ENCODE measurements around the gene MIGA2.
"Not testable (repeated sequence)": the region's sequence is repeated elsewhere in the genome, so short reads cannot be mapped to it uniquely, and the experiment has no call there.

MIGA2 gene, protein sequence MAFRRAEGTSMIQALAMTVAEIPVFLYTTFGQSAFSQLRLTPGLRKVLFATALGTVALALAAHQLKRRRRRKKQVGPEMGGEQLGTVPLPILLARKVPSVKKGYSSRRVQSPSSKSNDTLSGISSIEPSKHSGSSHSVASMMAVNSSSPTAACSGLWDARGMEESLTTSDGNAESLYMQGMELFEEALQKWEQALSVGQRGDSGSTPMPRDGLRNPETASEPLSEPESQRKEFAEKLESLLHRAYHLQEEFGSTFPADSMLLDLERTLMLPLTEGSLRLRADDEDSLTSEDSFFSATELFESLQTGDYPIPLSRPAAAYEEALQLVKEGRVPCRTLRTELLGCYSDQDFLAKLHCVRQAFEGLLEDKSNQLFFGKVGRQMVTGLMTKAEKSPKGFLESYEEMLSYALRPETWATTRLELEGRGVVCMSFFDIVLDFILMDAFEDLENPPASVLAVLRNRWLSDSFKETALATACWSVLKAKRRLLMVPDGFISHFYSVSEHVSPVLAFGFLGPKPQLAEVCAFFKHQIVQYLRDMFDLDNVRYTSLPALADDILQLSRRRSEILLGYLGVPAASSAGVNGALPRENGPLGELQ

DNA sequence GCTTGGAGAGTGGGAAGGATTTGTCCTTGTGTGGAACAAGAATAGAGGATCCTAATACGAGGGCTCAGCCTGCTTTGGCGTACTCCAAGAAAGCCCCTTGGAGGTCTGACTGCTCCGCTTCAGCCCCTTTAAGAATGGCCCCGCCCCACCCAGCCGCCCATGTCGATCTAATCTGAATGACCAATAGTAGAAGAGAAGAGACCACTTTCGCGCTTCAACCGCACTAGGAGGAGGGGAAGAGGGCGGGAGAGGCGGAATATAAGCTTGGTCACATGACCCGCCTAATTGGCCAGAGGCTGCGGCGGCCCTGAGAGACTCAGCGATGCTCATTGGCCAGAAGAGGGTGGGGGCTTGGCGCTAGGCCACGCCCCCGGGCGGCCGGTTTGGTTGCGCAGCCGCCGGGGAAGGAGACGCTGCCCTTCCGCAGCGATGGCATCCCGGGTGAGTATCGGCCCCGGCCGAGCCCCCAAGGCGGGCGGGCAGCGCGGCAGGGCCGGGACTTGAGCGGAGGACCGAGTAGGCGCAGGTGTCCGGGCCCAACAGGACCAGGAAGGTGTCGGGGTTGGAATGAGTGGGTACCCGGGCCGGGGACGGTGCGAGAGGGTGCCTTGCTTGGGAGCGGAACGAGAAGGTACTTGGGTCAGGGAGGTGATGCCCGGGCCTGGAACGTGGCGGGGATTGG lies at the start of gene MIGA2:
TSS of gene MIGA2 (plus strand) at position 386 of the 682 bp plus-strand sequence. CDS start 3,969 bp downstream, outside the sequence.
- no peaks in the 10 kb centered on the region for H3K27me3 Mint-ChIP-seq
- H3K9me3 Mint-ChIP-seq = no peaks in the 10 kb centered on the region

DNA sequence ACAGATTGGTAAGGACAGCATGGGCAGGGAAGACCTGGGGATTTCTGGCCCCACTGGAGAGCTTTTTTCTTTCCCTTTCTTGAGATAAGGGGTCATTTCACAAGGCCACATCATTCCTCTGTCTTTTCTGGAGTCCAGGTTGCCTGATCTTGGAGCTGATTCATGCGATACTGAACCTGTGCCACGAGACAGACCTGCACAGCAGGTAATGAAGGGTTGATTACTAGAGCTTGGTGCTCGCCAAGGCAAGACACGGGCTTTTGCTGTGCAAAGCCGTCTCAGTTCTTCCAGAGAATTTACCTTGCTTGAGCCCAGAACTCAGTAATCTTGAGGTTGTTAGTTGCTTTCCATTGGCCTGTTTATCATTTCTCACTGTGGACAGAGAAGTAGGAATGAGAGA lies 49.8 kb upstream of the MIGA2 start:
- Mint-ChIP-seq H3K27me3 (no peaks in the 10 kb centered on the region), H3K27ac (no peak overlapping the region), H3K4me1 (no peaks in the 10 kb centered on the region), H3K9me3 (no peaks in the 10 kb centered on the region), H3K4me3 (no peak overlapping the region), H3K36me3 (peaks cover 25% of the 10 kb centered on the region)

More for the DNA sequence above, at the start of gene MIGA2:
- peak within 1 kb of the TSS; percentile 77 for H3K27ac Mint-ChIP-seq
- peaks cover 24% of the 10 kb centered on the region for H3K4me1 Mint-ChIP-seq
- peak within 1 kb of the TSS; percentile 96 for H3K4me3 Mint-ChIP-seq
- no peaks in the 10 kb centered on the region for H3K36me3 Mint-ChIP-seq

DNA sequence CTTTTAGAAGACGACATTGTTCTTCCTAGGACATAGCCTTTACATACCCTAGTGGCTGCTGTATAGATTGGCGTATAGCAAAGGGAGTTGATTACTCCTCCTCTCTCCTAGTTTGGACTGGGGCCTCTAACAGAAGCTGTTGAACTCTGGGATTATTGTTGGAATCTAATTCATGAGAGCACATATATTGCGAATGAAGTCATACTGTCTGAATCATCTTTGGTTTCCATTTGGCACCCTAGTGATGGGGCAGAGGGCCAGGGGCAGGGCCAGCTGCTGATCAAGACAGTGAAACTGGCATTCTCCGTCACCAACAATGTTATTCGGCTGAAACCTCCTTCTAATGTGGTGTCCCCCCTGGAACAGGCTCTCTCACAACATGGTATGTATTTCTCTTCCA lies 48.6 kb upstream of the MIGA2 start:
- H3K27me3 Mint-ChIP-seq = no peaks in the 10 kb centered on the region
- no peak overlapping the region for H3K27ac Mint-ChIP-seq
- H3K4me3 Mint-ChIP-seq = no peak overlapping the region
- no peaks in the 10 kb centered on the region for H3K4me1 Mint-ChIP-seq
- no peaks in the 10 kb centered on the region for H3K9me3 Mint-ChIP-seq
- H3K36me3 Mint-ChIP-seq = peaks cover 25% of the 10 kb centered on the region

DNA sequence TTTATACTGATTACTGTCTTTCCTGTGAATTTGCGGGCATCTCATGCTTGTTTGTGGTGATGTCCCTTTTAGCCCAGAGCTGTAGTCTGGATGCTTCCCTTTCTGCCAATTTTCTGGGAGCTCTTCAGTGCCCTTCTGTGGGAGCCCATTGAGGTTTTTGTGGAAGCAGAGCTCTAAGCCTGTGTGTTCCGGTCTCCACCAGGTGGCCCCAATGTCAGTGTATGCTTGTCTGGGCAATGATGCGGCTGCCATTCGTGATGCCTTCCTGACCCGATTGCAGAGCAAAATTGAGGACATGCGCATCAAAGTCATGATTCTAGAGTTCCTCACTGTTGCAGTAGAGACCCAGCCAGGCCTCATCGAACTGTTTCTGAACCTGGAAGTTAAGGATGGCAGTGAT lies 43.4 kb upstream of the MIGA2 start:
- Mint-ChIP-seq H3K9me3 (no peaks in the 10 kb centered on the region), H3K27me3 (no peaks in the 10 kb centered on the region), H3K27ac (no peak overlapping the region), H3K4me1 (peaks cover 16% of the 10 kb centered on the region), H3K36me3 (peaks cover 35% of the 10 kb centered on the region), H3K4me3 (no peak overlapping the region)

DNA sequence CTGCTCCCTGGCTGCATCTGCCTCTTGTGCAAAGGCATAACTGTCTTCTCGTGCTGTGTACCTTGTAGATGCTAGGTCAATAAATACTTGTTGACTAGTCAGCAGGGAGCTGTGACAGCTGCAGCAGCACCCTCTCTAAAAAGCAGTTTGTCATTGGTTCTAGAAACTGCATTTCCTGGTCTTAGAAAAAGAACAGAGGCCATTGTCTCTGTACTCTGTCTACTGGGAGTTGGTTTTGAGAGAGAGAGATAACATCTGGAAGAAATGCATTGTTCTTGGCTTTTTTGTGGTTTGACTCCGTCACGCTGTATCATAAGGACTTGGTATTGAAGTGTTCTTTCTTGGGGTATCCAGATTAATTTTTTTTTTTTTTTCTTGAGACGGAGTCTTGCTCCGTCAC lies 40.6 kb upstream of the MIGA2 start:
- Mint-ChIP-seq H3K27ac (no peak overlapping the region), H3K9me3 (no peaks in the 10 kb centered on the region), H3K4me3 (no peak overlapping the region), H3K4me1 (peaks cover 16% of the 10 kb centered on the region), H3K36me3 (peaks cover 33% of the 10 kb centered on the region), H3K27me3 (no peaks in the 10 kb centered on the region)

DNA sequence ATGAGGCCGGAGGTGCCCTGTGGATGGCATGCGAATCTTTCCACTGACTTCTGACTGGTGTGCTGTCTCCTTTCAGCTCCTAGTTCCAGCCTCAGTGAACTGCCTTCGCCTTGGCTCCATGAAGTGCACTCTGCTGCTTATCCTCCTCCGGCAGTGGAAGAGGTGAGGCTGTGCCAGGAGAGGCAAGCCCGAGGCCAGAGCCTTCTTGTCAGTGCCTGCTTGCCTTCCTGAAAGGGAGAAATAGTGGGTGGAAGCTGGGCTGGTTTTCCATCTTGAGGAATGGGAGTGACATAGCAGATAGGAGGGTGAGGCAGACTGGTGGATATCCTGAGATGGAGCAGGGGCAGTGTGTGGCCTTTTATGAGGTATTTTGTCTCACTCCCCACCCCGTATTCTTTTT lies 38.0 kb upstream of the MIGA2 start:
- H3K27ac Mint-ChIP-seq = no peak overlapping the region
- H3K9me3 Mint-ChIP-seq = no peaks in the 10 kb centered on the region
- H3K4me3 Mint-ChIP-seq = no peak overlapping the region
- H3K27me3 Mint-ChIP-seq = no peaks in the 10 kb centered on the region
- peaks cover 16% of the 10 kb centered on the region for H3K4me1 Mint-ChIP-seq
- H3K36me3 Mint-ChIP-seq = peaks cover 34% of the 10 kb centered on the region

DNA sequence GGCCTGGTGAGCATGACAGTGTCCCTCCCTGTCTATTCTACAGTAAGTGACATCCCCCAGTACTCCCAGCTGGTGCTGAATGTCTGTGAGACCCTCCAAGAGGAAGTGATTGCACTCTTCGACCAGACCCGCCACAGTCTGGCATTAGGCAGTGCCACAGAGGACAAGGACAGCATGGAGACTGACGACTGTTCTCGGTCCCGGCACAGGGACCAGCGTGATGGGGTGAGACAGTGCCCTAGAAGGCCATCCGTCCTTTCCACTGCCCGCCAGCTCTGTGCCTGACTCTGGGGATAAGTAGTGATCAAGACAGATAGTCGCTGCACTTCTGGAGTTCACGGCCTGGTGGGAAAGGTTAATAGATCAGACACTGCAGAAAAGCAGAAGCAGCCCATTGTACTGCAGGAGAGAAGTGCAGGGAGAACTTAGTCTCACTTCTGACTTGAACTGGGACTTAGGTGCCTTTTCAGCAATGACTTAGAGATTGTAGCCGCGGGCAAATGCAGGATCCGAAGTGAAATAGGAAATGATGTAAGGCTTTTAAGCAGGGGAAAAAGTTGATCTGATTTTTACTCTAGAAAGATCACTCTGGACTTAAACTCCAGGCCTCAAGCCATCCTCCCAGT lies 36.7 kb upstream of the MIGA2 start:
- H3K4me3 Mint-ChIP-seq = no peak overlapping the region
- no peaks in the 10 kb centered on the region for H3K27me3 Mint-ChIP-seq
- H3K36me3 Mint-ChIP-seq = peaks cover 28% of the 10 kb centered on the region
- no peaks in the 10 kb centered on the region for H3K9me3 Mint-ChIP-seq
- H3K27ac Mint-ChIP-seq = peak overlapping the region; percentile 51
- H3K4me1 Mint-ChIP-seq = peaks cover 12% of the 10 kb centered on the region

DNA sequence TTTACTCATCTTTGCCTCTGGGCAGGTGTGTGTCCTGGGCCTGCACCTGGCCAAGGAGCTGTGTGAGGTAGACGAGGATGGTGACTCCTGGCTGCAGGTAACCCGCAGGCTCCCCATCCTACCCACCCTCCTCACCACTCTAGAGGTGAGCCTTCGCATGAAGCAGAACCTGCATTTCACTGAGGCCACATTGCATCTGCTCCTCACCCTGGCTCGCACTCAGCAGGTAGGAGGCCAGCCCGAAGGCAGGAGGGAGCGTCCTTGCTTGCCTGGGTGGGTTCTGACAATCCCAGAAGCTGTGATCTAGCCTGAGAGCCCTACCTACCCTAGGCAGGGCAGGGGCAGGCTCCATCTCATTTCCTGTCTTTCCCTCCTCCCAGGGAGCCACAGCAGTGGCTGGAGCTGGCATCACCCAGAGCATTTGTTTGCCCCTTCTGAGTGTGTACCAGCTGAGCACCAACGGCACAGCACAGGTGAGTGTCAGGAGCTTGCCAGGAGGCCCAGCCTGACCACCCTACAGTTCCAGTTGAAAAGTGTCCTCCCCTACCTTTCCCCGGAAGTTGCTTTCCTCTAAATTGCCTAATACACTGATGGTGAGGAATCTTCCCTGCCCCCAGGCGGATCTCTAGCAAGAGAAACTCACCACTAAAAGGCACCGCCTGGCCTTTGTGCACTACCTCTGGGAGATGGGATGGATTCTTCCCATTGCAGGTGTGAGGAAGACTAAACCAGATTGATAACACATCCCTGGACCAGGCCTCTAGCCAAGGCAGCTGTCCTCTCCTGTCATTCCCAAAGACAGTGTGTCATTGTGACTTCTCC lies 34.7 kb upstream of the MIGA2 start:
- Mint-ChIP-seq H3K27ac (peak overlapping the region; percentile 79), H3K4me1 (no peaks in the 10 kb centered on the region), H3K27me3 (no peaks in the 10 kb centered on the region), H3K9me3 (no peaks in the 10 kb centered on the region), H3K36me3 (peaks cover 22% of the 10 kb centered on the region), H3K4me3 (no peak overlapping the region)

DNA sequence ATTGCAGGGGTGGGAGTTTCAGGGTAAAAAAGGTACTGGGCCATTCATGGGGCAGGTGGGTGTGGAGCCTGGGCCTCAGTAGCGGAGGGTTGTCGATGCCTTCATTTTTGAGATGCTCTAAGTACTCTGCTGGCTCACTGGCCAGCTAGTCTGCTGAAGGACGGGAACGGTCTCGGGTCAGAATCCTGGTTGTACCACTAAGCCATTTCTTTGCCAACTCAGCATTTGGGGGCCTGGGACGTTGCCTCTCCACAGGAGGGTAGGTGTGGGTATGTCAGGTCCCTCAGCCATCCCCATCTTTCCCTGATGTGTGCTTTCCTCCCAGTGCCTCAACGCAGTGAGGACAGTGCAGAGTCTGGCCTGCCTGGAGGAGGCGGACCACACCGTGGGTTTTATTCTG lies 33.4 kb upstream of the MIGA2 start:
- Mint-ChIP-seq H3K27me3 (no peaks in the 10 kb centered on the region), H3K27ac (no peak overlapping the region), H3K4me3 (no peak overlapping the region), H3K36me3 (peaks cover 15% of the 10 kb centered on the region), H3K4me1 (no peaks in the 10 kb centered on the region), H3K9me3 (no peaks in the 10 kb centered on the region)

DNA sequence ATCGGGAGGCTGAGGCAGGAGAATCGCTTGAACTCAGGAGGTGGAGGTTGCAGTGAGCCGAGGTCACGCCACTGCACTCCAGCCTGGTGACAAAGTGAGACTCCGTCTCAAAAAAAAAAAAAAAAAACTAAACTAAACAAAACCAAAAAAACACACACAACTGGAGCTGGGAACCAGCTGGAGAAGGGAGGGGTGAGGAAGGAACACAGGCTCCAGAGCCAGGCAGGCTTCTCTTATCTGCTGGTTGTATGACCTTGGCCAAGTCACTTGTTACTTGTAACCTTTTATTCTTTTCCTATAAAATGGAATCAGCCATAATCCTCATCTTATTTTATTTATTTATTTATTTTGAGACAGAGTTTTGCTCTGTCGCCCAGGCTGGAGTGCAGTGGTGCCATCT lies 32.3 kb upstream of the MIGA2 start:
- not testable (repeated sequence) for H3K27ac Mint-ChIP-seq, H3K4me3 Mint-ChIP-seq, H3K9me3 Mint-ChIP-seq, H3K27me3 Mint-ChIP-seq, H3K4me1 Mint-ChIP-seq
- H3K36me3 Mint-ChIP-seq = peaks cover 13% of the 10 kb centered on the region

DNA sequence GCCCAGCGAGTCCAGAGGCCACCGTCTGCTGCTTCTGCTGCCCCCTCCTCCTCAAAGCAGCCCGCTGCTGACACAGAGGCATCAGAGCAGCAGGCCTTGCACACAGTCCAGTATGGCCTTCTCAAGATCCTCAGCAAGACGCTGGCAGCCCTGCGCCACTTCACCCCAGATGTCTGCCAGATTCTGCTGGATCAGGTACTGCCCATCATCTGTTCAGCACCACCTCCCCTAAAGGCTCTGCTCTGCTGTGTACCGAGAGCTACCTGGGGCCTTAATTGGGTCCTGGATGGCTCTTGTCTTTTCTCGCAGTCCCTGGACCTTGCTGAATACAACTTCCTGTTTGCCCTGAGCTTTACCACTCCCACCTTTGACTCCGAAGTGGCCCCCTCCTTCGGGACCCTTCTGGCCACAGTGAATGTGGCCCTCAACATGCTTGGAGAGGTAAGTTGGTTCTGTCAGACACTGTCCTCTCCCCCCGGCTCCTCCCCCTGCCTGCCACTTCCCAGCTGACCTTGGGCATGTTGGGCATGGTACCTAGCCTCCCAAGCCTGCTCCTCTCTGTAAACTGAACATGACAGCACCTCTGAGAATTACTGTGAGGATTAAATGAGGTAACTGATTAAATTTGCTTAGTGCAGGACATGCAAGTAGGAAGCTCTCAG lies 31.0 kb upstream of the MIGA2 start:
- Mint-ChIP-seq H3K27me3 (no peaks in the 10 kb centered on the region), H3K9me3 (no peaks in the 10 kb centered on the region), H3K36me3 (peaks cover 13% of the 10 kb centered on the region), H3K4me3 (no peak overlapping the region), H3K4me1 (no peaks in the 10 kb centered on the region), H3K27ac (peak overlapping the region; percentile 65)

DNA sequence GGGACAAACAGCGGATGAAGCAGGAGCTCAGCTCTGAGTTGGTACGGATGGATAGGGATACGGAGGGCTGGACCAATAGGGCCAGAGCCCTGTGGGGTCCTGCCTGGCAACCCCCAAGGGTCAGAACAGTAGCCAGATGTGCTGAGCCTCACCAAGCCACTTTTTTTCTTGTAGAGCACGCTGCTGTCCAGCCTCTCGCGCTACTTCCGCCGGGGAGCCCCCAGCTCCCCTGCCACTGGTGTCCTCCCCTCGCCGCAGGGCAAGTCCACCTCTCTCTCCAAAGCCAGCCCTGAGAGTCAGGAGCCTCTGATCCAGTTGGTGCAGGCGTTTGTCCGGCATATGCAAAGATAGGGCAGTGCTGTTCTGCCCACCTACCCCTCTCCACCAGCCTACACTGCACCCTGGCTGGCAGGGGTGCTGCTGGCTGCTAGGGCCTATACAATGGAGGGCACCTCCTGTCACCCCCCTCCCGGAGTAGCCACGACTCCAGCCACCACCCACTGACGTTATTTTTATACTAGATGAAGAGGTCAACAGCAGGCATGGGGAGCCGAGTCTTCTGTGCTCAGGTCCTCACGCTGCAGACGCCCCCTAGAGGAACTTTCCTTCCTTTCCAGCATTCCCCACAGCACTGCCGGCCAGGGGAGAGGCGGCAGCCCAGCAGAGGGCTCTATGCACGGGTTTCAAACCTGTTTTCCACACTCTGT lies 29.9 kb upstream of the MIGA2 start:
- H3K36me3 Mint-ChIP-seq = peaks cover 10% of the 10 kb centered on the region
- H3K27ac Mint-ChIP-seq = peak overlapping the region; percentile 51
- no peaks in the 10 kb centered on the region for H3K27me3 Mint-ChIP-seq
- no peaks in the 10 kb centered on the region for H3K4me1 Mint-ChIP-seq
- H3K9me3 Mint-ChIP-seq = no peaks in the 10 kb centered on the region
- no peak overlapping the region for H3K4me3 Mint-ChIP-seq

DNA sequence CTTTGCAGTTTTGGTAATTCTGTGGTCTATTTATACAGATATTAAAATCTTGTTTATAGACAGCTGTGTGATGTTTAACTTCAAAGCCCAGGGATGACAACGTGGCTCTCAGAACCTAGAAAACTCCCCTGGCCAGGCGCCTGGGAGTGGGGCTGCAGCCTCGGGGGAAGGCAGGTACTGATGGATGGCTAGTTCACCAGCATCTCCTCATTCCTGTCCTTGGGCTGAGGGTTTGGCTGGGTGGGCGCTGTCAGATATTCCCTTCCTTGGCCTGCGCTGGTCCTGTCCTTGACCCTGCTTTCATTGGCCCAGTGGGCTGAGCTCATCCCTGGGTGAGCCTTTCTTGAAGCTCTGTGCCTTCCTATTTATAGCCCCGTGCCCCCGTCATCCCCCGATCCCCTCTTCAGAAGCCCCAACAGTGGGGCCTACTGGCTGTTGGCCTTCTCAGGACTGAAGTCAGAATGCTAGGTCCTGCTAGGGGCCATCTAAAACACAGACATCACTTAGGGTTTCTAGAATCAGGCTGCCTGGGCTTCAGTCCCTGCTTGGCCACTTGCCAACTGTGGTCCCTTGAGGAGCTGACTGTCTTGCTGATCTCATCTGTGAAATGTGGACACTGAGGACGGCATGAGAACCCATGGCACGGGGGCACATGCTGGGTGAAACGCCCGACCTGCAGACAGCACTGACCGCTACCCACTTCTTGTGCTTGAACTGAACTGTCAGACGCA lies 29.2 kb upstream of the MIGA2 start:
- H3K9me3 Mint-ChIP-seq = no peaks in the 10 kb centered on the region
- H3K27ac Mint-ChIP-seq = no peak overlapping the region
- H3K4me3 Mint-ChIP-seq = no peak overlapping the region
- no peaks in the 10 kb centered on the region for H3K27me3 Mint-ChIP-seq
- H3K4me1 Mint-ChIP-seq = no peaks in the 10 kb centered on the region
- peaks cover 8% of the 10 kb centered on the region for H3K36me3 Mint-ChIP-seq

All from activated naive CD4-positive, alpha-beta T cell treated with anti-CD3 and anti-CD28 coated beads, Interleukin-2, amount 50 U/mL, for 24 hours (primary cell).